Fibroblast of skin of abdomen (primary cell): ENCODE results near the gene PLAAT2. TPM values are rescaled to one million over a fixed set of nuclear protein-coding genes. Genes with fewer than 3 reads are reported as not detected.
"Not testable (repeated sequence)": the region's sequence is repeated elsewhere in the genome, so short reads cannot be mapped to it uniquely, and the experiment has no call there.

Source experiments
- DNase-seq: peaks from one replicate; pipeline ENCODE4 v3.0.0-alpha.2; 2013
- polyA plus RNA-seq, 2 experiments: library from polyadenylated mRNA; unstranded; fragments of 120-200 nt; gene quantifications; one replicate each; pipeline ENCODE4 v1.2.1, GENCODE V29; 2013; ENCODE audit not compliant: insufficient read length in 2 of 2

Gene PLAAT2
- not detected for polyA plus RNA-seq (2013, experiment 1 of 2; ENCODE audit: insufficient read length)
- polyA plus RNA-seq (2013, experiment 2 of 2; ENCODE audit: insufficient read length) = not detected

DNA sequence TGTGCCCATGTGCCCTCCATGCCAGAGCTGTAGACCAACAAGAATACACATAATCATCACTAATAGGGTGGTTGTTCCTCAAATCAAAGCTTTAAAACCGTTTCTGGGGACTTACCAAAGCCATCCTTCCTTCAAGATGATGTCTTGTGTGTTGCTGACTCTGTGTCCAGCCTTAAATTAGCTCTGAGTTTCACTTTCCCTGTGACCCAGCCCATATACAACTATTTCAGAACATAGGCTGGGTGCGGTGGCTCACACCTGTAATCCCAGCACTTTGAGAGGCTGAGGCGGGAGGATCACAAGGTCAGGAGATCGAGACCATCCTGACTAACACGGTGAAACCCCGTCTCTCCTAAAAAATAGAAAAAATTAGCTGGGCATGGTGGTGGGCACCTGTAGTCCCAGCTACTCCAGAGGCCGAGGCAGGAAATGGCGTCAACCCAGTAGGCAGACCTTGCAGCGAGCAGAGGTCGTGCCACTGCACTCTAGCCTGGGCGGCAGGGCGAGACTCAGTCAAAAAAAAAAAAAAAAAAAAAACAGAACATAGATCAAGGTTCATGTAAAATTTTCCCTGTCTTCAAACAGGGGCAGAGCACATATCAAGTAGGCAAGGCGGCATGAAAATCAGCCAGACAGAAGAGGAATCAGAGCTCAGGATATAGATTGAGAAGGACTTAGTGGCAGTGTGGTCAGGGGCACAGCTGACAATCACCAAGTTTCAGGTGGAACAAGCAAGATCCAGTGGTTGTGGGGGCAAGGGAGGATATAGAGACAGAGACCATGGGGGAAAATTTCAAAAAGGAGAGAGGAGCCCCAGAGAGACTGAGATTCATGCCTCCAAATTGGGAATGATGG is at the start of gene PLAAT2:
TSS of gene PLAAT2 (minus strand) at position 179 of the 855 bp plus-strand sequence. CDS start at position 124, 55 bp downstream.
- DNase-seq = no peak

GRCh38 chr11:63612181-63612580 is 49.0 kb upstream of the PLAAT2 start:
- no peak for DNase-seq

GRCh38 chr11:63611395-63611747 is 48.2 kb upstream of the PLAAT2 start:
- no peak for DNase-seq

GRCh38 chr11:63610604-63611394 is 47.6 kb upstream of the PLAAT2 start:
- DNase-seq = no peak

DNA sequence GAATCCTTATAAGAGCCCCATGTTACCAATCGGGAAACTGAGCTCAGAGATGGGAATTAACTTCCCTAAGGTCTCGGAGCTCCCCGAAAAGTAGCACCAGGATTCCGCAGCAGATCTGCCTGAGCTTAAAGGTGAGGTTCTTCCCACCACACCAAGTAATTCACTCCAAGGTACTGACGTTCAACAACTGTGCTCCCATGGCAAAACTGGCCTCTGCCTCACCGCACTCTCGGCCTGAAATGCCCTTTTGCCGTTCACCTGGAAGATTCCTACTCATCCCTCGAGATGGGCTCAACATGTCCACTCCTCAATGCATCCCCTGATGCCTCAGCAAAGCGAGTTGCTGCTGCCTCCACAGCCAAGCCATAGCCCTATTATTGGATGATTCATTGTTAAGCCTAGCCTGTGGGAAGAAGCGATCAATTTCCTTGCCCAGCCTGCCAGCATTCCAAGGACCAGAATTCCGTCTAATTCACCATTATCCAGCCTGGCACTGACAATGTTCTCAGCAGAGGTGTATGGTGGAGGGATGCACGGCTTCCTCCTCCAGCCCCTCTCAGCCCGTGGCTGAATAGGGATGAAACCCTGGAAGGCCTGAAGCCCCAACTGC is 46.9 kb upstream of the PLAAT2 start:
- DNase-seq = no peak

DNA sequence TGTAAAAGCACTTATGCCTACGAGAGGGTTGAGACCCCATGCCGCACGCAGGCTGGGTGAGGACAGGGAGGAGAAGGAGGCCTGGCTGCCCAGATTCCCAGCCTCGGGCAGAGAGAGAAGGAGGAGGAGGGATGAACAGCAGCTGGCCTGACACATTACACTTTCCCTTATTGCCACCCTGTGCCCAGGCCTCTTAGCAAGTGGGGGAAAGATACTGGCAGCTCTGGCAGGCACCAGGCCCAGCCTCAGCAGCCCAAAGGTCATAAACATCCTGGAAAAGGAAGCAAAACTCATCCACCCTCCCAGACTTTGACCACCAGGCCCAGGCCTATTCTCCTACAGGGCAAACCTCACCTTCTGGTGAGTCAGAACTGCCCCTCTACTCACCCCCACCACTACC is 46.4 kb upstream of the PLAAT2 start:
- no peak for DNase-seq

DNA sequence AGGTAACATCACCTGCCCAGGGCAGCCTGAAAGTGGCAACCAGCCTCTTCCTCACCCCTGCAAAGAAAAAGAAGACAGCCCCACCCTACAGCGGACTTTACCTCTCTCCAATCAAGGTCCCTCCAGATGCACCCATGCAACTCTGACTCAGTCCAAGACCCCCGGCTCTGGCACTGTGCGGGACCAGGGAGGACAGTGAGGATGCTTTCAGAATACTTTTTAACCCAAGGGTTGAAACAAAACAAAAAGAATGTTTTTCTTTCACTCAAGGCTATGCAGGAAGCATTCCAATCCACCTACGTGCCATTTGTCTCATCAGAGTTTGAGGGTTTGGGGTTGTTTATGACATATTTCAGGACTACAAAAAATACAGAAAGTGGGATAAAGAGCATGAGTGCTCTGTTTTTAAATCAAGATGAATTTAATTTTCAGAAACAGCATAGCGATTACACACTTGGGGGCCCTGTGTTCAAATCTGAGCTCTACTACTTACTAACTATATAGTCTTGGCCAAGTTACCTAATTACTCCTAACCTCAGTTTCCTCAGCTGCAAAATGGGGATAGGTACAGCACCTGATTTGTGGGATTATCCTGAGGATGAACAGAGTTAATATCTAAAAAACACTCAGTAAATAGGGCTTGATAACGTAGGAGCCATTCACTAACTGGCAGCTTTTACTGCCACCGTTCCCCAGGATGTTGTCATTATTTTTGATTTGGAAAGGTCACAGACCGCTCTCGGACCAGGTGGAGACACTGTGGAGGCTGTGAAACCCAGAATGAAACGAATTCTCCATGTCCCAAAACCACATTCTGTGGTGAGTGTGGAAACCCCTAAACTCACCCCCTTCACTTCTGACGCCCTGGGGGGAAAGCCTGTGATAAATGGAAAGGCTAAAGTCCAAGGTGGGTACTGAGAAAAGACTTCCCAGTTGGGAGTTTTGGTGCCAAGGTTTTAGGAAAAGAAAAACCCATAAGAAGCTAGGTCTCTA is 45.5 kb upstream of the PLAAT2 start:
- DNase-seq = peak; percentile 72

- DNase-seq = no peak
These were observed 40.0 kb upstream of the PLAAT2 start for GRCh38 chr11:63603180-63603518.

DNA sequence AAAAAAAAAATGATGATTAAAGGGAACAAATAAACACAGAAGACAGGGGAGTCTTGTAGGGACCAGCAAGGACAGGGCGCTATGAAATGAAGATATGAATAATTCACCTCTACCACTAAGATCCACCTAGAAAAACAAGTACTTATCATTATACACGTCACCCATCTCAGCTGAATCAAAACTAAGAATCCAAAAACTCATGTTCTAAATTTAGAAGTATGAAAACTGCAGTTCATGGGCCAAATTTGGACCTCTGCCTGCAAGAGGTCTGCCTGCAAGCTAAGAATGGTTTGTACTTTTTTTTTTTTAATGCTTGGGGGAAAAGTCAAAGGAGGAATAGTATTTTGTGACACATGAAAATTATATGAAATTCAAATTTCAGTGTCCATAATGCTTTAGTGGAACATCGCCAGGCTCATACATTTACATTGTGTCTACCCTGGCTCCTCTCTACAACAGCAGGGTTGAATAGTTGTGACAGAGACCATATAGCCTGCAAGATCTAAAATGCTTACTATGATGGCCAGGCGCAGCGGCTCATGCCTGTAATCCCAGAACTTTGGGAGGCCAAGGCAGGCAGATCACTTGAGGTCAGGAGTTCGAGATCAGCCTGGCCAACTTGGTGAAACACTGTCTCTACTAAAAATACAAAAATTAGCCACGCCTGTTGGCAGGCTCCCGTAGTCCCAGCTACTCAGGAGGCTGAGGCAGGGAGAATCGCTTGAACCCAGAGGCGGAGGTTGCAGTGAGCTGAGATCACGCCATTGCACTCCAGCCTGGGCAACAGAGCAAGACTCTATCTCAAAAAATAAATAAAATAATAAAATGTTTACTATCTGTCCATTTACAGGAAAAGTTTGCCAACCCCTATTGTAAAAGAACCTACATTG is 39.4 kb upstream of the PLAAT2 start:
- peak; percentile 42 for DNase-seq

DNA sequence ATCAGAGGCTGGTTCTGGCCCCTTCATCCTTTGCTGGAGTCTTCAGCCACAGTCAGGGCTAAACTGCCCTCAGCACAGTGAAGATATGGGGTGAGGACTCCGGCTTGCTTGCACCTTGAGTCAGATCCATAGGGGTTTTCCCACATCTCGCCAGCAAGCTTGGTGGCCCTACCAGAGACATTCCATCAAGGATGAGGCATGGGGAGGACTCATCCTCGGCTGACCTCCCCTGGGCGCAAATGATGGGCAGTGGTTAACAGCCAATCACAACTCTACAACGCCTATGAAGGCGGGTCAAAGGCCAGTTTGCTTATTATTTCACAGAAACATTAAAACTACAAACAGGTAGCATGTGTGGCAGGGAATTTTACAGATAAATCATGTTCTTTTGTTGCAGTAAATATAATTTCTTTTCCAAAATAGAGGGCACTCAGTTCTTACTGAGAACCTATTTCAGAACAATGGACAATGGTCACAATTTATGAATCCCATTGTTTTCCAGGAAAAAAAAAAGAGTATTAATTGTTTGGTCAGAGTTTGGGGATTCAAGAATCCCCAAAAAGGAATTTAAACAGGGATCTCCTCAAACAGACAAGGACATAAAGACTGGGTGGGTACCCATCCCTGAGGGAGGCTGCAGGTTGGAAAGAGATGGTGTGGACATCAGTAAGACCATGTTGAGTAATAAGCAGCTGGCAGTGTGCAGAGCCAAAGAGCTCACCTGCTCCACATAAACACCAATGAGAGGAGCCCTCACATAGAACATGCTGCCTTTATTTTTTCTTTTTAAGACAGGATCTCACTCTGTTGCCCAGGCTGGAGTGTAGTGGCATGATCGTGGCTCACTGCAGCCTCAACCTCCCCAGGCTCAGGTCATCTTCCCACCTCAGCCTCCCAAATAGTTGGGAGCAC is 36.3 kb upstream of the PLAAT2 start:
- peak; percentile 89 for DNase-seq

DNA sequence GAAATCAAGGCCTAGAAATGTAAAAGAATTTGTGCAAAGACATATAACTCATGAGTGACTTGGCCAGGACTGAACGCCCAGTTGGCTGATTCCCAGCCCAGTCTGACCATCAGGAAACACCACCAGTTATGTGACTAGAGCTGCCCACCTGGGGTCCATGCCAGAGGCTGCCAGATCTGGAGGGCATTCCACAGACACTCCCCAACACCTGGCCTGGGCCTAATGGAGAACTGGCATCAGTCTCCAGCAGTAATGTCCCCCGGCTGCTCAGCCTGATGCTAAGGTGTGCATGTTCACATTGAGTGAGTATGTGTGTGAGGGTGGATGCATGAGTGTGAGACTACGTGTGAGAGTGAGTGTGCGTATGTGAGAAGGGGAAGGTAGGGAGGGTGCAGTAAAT is 35.4 kb upstream of the PLAAT2 start:
- no peak for DNase-seq

GRCh38 chr11:63595296-63595695 is 32.1 kb upstream of the PLAAT2 start:
- DNase-seq = no peak

DNA sequence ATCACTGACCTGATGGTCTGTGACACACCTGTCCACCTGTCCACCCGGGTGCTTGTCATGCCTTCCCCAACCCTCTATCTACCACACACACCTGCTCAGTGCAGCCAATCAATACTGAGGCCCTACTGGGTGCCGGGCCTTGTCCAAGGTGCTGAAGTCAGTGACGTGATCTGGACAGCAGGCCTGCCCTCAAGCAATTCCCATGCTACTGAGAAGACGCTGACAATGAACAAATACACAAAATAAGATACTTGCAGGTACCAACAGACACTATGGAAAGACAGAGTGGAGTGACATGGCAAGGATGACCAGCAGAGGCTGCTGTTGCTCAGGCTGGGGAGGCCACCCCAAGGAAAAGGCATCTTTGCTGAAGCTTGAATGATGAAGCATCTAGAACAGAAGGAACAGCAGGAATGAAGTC is 29.8 kb upstream of the PLAAT2 start:
- DNase-seq = no peak

DNA sequence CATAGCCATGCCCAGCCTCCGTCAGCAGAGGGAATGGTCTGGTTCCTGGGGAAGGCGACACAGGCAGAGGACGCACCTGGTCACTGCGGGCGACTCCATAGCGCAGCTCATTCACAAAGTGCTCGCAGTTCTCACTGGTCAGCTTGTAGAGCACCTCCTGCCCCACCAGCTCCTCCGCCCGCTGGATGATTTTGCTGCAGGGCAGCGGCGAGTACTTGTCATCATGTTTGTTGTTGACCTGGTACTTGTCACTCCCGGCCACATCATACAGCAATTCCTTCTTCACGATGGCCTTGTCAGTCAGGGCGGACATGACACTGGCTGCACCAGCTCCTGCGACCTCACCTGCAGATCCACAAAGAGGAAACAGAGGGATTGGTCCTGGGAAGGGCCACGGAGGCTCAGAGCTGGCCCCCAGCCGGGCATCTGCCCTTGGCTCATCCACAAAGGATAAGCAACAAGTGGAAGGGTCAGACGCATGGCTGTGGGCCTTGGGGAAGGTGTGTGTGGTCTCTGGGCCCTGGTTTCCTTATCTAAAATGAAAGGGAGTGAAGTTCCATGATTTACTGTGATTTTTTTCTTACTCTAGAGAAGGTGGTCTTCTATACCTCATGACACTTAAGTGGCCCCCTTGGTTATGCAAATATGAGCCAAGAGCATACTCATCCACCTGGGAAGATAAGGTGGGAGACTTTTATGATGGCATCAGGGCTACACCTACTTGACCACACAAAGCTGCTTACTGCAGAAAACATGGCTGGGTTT is 27.0 kb upstream of the PLAAT2 start:
- no peak for DNase-seq

GRCh38 chr11:63589000-63589399 is 25.8 kb upstream of the PLAAT2 start:
- no peak for DNase-seq

DNA sequence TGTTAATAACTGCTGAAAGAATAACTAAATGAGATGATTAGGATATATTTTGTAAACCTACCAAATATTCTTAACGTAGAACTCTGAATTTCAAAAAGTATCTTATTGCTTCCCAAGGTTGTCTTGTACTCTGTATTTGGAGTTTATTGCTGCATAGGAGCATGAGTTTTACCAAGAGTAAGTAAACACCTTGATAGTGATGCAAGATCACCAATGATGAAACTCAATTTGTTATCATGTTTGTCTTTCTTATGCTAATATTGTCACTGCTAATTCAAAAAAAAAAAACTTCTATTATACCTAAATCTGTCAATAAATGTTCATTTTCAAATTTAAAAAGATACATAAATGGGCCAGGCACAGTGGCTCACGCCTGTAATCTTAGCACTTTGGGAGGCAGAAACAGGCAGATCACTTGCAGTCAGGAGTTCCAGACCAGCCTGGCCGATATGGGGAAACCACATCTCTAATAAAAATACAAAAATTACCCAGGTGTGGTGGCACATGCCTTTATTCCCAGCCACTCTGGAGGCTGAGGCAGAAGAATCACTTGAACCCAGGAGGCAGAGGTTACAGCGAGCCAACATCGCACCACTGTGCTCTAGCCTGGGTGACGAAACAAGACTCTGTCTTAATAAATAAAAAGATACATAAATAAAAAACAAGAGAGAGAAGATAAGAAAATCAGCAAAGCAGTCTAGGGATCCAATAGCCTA is 23.4 kb upstream of the PLAAT2 start:
- DNase-seq = no peak

DNA sequence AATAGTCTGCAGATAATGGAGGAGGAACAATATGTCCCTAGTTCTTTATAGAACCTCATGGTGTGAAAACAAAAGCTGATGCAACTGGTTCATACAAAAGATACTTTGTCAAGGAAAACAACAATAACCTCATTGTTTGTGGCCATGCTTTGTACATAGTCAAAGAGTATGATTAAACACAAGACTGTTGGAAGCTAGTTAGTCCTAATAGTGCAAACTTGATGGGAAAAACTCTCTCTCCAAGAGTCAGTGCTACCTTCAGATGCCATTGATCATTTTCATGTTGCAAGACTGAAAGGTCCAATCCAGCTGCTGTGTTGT is 20.1 kb upstream of the PLAAT2 start:
- DNase-seq = no peak

DNA sequence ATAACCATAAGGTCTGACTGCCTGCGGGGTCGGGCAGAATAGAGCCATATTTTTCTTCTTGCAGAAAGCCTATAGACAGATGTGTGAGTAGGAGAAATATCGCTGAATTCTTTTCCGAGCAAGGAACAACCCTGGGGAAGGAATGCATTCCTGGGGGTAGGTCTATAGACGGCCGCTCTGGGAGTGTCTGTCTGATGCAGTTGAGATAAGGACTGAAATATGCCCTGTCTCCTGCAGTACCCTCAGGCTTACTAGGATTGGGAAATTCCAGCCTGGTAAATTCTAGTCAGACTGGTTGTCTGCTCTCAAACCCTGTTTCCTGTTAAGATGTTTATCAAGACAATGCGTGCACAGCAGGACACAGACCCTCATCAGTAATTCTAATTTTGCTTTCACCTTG is 18.0 kb upstream of the PLAAT2 start:
- DNase-seq = not testable (repeated sequence)

- not testable (repeated sequence) for DNase-seq
These were observed 15.7 kb upstream of the PLAAT2 start for GRCh38 chr11:63578882-63579281.
